Omental fat pad (tissue), 4 donors: ENCODE measurements around the gene SYT4. TPM values are rescaled to one million over a fixed set of nuclear protein-coding genes. Genes with fewer than 3 reads are reported as not detected.
"Not testable (repeated sequence)": the region's sequence is repeated elsewhere in the genome, so short reads cannot be mapped to it uniquely, and the experiment has no call there.

ENCODE experiments used
- ATAC-seq: fragments of 150-250 bp; one replicate; pipeline ENCODE4 v1.9.1; 2016; ENCODE audit warnings: mild to moderate bottlenecking, moderate library complexity; ENCODE audit not compliant: low FRiP score
- DNase-seq: peaks from one replicate; pipeline ENCODE4 v3.0.0-alpha.2; 2019; ENCODE audit warnings: low spot score
- total RNA-seq, 4 donors: library from RNA; depleted of rRNA; stranded (reverse); fragments of >200 nt; gene quantifications; one replicate each; pipeline ENCODE4 v1.1.0, GENCODE V29; 2016
- TF ChIP-seq, protein P1 (sequence below), 3 donors: fragments of 450-650 bp; IDR thresholded peaks; one replicate each; pipeline ENCODE4 v1.5.1; 2016 to 2017; ENCODE audit warnings: antibody characterized with exemption in 3 of 3, mild to moderate bottlenecking in 3 of 3, moderate library complexity in 2 of 3

The SYT4 gene, protein sequence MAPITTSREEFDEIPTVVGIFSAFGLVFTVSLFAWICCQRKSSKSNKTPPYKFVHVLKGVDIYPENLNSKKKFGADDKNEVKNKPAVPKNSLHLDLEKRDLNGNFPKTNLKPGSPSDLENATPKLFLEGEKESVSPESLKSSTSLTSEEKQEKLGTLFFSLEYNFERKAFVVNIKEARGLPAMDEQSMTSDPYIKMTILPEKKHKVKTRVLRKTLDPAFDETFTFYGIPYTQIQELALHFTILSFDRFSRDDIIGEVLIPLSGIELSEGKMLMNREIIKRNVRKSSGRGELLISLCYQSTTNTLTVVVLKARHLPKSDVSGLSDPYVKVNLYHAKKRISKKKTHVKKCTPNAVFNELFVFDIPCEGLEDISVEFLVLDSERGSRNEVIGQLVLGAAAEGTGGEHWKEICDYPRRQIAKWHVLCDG
- total RNA-seq: 10 to 100 TPM in 2 of 4 donors, 1 to 10 TPM in 1, not detected in 1; 3.2 to 18.5 (median 18.4) TPM

DNA sequence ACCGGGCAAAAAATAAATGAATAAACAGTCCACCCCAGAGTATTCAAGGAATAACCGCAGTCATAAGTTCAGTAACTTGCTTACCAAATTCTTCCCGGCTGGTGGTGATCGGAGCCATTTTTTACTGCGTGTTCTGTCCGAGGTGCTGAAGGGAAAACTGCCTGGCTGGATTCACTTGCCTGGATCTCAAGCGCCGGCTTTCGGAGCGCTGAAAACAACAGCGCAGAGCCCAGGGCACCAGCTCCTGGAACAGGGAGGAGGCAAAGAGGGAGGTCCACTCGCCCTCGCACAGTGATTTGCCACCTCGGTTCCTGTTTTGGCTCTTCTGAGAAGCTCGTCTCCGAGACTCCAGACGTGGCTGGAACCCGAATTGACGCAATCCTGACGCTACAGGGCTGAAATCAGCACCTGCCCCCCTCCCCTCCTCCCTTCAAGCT, at the start of gene SYT4:
Gene SYT4, minus strand, starts transcription at position 327 of the 437 bp plus-strand sequence. Its CDS starts 209 bp downstream, at position 118.
- ATAC-seq (peak; percentile 94), DNase-seq (no peak)
- TF ChIP-seq, protein P1, sequence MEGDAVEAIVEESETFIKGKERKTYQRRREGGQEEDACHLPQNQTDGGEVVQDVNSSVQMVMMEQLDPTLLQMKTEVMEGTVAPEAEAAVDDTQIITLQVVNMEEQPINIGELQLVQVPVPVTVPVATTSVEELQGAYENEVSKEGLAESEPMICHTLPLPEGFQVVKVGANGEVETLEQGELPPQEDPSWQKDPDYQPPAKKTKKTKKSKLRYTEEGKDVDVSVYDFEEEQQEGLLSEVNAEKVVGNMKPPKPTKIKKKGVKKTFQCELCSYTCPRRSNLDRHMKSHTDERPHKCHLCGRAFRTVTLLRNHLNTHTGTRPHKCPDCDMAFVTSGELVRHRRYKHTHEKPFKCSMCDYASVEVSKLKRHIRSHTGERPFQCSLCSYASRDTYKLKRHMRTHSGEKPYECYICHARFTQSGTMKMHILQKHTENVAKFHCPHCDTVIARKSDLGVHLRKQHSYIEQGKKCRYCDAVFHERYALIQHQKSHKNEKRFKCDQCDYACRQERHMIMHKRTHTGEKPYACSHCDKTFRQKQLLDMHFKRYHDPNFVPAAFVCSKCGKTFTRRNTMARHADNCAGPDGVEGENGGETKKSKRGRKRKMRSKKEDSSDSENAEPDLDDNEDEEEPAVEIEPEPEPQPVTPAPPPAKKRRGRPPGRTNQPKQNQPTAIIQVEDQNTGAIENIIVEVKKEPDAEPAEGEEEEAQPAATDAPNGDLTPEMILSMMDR (IDR thresholded peaks at IDR 0.05): no peak

GRCh38 chr18:43322132-43322531, 44.8 kb upstream of the SYT4 start:
- DNase-seq (no peak), ATAC-seq (no peak)
- TF ChIP-seq, protein P1 (IDR thresholded peaks at IDR 0.05): no peak

DNA sequence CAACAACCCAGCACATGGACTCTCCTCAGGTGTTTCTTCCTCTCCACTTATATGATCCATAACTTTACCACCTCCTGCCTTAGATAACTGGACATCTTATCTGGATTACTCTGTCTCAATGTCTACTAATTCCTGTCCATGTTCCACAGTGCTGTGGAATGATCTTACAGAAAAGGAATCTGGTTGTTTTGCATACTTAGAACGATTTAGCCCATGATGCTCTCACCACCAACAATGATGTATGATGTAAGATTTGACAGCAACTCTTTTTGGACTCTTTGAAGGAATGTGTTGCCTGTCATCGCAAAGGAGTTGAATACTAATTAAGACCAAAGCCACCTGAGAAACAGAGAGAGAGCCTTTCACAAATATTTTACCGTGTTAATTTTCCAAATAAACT, 37.7 kb upstream of the SYT4 start:
- TF ChIP-seq, protein P1 (IDR thresholded peaks at IDR 0.05): no peak
- no peak for ATAC-seq
- DNase-seq: no peak

- TF ChIP-seq, protein P1 (IDR thresholded peaks at IDR 0.05): no peak
- DNase-seq: no peak
- no peak for ATAC-seq
Observed at GRCh38 chr18:43312891-43313290, 35.6 kb upstream of the SYT4 start.

DNA sequence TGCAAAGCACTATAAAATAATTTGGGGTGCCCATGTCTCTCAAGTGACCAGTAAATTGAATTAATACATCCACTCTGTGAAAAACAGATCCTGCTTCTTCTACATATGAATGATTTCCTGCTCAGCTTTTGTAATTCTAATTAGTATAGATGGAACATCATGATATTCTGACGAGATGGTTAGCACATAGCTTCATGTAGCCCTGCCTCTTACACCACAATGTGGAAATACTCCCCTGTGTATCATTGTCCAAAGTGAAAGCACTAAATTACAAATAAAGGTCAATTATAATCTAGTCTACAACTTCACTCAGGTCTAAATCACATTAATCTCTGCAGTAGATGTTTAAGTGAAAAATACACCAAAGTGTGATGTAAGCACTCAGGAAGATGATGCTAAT, 32.9 kb upstream of the SYT4 start:
- TF ChIP-seq, protein P1 (IDR thresholded peaks at IDR 0.05): no peak
- no peak for ATAC-seq

GRCh38 chr18:43303376-43303775, 26.1 kb upstream of the SYT4 start:
- TF ChIP-seq, protein P1 (IDR thresholded peaks at IDR 0.05): no peak
- DNase-seq: no peak
- no peak for ATAC-seq

More for the DNA sequence above, 32.9 kb upstream of the SYT4 start:
- no peak for DNase-seq

- ATAC-seq, DNase-seq: not testable (repeated sequence)
Observed at GRCh38 chr18:43286187-43286586, 8.9 kb upstream of the SYT4 start.
